Panc1 (cell line): ENCODE measurements around the gene ENOX1. TPM values are rescaled to one million over a fixed set of nuclear protein-coding genes. Genes with fewer than 3 reads are reported as not detected.

Experiments
- ATAC-seq: fragments of 200-7000 bp; cut with Tn5 transposase; 2 replicates; pipeline ENCODE4 v1.9.1; 2020; ENCODE audit warnings: mild to moderate bottlenecking, moderate library complexity
- BruUV-seq: library from RNA; stranded (reverse); fragments of 400-500 nt; replicated peaks from 2 replicates; lab custom pipeline; 2021; lab: Mats Ljungman, UMichigan
- CTCF ChIA-PET: fragments of 300-600 bp; sonication (Branson Sonifier 250); formaldehyde crosslinking; loops from one replicate; lab custom pipeline; 2022; ENCODE audit warnings: antibody characterized with exemption; lab: Charles Lee
- POLR2A ChIA-PET: fragments of 300-600 bp; sonication (Branson Sonifier 250); formaldehyde crosslinking; loops from one replicate; lab custom pipeline; 2022; ENCODE audit warnings: antibody characterized with exemption; lab: Charles Lee
- DNase-seq: peaks from one replicate; pipeline ENCODE4 v3.0.0-alpha.2; 2010; ENCODE audit warnings: low read depth, low spot score
- H3K27ac ChIP-seq: 2 replicates; pipeline ENCODE4 v1.5.1; 2011; ENCODE audit warnings: mild to moderate bottlenecking, low read length, inconsistent platforms
- H3K27me3 ChIP-seq: fragments of 200-500 bp; sonication (Bioruptor generic); 2 replicates; pipeline ENCODE4 v1.6.0; 2014; ENCODE audit warnings: low read length, inconsistent platforms; ENCODE audit not compliant: control insufficient read depth, insufficient read depth
- H3K36me3 ChIP-seq: fragments of 200-500 bp; sonication (Bioruptor generic); 2 replicates; pipeline ENCODE4 v1.5.1; 2014; ENCODE audit warnings: inconsistent platforms, mild to moderate bottlenecking, low read length, moderate library complexity; ENCODE audit not compliant: control insufficient read depth, insufficient read depth
- H3K4me1 ChIP-seq: 2 replicates; pipeline ENCODE4 v1.5.1; 2011; ENCODE audit warnings: inconsistent platforms, mild to moderate bottlenecking, low read length, moderate library complexity; ENCODE audit not compliant: control insufficient read depth, insufficient read depth
- H3K4me3 ChIP-seq, 2 experiments: 2 replicates each; pipeline ENCODE4 v1.5.1; 2011 to 2012; ENCODE audit warnings: low read depth in 2 of 2, low read length in 2 of 2, mild to moderate bottlenecking in 2 of 2, inconsistent platforms in 1 of 2, moderate library complexity in 1 of 2
- H3K9me3 ChIP-seq: fragments of 200-500 bp; sonication (Bioruptor generic); 2 replicates; pipeline ENCODE4 v1.5.1; 2014; ENCODE audit warnings: low read depth, mild to moderate bottlenecking, inconsistent platforms, low read length, moderate library complexity; ENCODE audit not compliant: control insufficient read depth, insufficient read depth
- POLR2AphosphoS5 ChIP-seq: IDR thresholded peaks from 2 replicates; pipeline ENCODE4 v1.6.1; 2012; ENCODE audit warnings: mild to moderate bottlenecking, low read depth, low read length, moderate library complexity
- SIN3A ChIP-seq: IDR thresholded peaks from 2 replicates; pipeline ENCODE4 v1.6.1; 2012; ENCODE audit warnings: low read depth, mild to moderate bottlenecking, low read length, moderate library complexity, borderline replicate concordance; ENCODE audit not compliant: insufficient read depth
- TCF7L2 ChIP-seq: IDR thresholded peaks from 2 replicates; pipeline ENCODE4 v1.6.1; 2011; ENCODE audit warnings: mild to moderate bottlenecking, low read depth, low read length, inconsistent platforms
- in situ Hi-C: cut with HindIII; loops from 2 replicates; pipeline ENCODE4 v1.10.0; 2016; ENCODE audit warnings: low sequenced_read_pairs, low pct_unique_long_range_greater_than_20kb
- intact Hi-C: fragments of 100-400 bp; cut with micrococcal nuclease; formaldehyde crosslinking; loops from one replicate; pipeline ENCODE4 v1.10.0; 2022; ENCODE audit not compliant: unreplicated experiment
- total RNA-seq: library from RNA; stranded (reverse); gene quantifications from one replicate; pipeline ENCODE4 v1.2.1, GENCODE V29; 2021; ENCODE audit not compliant: unreplicated experiment
- TF ChIP-seq, protein P1 (sequence below): fragments of 450-650 bp; IDR thresholded peaks from 2 replicates; pipeline ENCODE4 v1.5.1; 2017; ENCODE audit warnings: mild to moderate bottlenecking
- TF ChIP-seq, protein P2 (sequence below), 2 experiments: IDR thresholded peaks; 2 replicates each; pipeline ENCODE4 v1.6.1; 2011 to 2012; ENCODE audit warnings: low read depth in 2 of 2, control low read depth in 1 of 2, low read length in 1 of 2, mild to moderate bottlenecking in 1 of 2, moderate library complexity in 1 of 2; ENCODE audit not compliant: insufficient read depth in 1 of 2

Gene ENOX1
- total RNA-seq, 1 experiment from 2014 or later, result 0.23 TPM

DNA sequence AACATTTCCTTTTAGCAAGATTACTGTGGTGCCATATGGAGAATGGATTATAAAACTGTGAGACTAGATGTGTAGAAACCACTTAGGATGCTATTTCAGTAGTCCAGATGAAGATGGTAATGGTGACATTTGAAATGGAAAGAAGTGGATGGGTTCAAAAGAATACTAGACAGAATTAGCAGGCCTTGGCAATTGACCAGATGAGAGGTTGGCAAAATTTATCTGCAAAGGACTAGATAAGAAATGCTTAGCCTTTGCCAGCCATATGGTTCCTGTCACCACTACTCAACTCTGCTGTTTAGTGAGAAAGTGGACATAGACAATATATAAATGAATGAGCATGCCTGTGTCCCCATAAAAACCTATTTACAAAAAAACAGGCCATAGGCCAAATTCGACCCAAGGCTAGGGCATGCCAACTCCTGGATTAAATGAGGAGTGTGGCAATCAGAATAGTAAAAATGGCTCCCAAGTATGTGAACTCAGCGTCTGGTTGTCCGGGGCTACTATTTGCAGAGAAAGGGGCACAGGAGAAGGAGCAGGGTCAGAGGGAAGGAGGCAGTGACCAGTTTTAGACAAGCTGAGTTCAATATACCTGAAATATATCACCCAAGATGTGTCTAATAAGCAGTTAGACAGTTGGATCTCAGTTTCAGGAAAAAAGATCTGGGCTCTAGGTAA, 98.4 kb downstream of the ENOX1 start:
- Histone ChIP-seq H3K27ac (no peak overlapping the region), H3K4me1 (no peaks in the 10 kb centered on the region), H3K36me3 (no peaks in the 10 kb centered on the region), H3K9me3 (no peaks in the 10 kb centered on the region), H3K4me3 (no peak overlapping the region), H3K27me3 (no peaks in the 10 kb centered on the region)
- POLR2A ChIA-PET, result no interaction called here
- in situ Hi-C loops, result no loop called here
- ATAC-seq (no peak), DNase-seq (no peak)
- no peak for TF ChIP-seq SIN3A
- no peak for TF ChIP-seq POLR2AphosphoS5
- TF ChIP-seq, protein P1, sequence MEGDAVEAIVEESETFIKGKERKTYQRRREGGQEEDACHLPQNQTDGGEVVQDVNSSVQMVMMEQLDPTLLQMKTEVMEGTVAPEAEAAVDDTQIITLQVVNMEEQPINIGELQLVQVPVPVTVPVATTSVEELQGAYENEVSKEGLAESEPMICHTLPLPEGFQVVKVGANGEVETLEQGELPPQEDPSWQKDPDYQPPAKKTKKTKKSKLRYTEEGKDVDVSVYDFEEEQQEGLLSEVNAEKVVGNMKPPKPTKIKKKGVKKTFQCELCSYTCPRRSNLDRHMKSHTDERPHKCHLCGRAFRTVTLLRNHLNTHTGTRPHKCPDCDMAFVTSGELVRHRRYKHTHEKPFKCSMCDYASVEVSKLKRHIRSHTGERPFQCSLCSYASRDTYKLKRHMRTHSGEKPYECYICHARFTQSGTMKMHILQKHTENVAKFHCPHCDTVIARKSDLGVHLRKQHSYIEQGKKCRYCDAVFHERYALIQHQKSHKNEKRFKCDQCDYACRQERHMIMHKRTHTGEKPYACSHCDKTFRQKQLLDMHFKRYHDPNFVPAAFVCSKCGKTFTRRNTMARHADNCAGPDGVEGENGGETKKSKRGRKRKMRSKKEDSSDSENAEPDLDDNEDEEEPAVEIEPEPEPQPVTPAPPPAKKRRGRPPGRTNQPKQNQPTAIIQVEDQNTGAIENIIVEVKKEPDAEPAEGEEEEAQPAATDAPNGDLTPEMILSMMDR, result no peak
- TF ChIP-seq, protein P2, sequence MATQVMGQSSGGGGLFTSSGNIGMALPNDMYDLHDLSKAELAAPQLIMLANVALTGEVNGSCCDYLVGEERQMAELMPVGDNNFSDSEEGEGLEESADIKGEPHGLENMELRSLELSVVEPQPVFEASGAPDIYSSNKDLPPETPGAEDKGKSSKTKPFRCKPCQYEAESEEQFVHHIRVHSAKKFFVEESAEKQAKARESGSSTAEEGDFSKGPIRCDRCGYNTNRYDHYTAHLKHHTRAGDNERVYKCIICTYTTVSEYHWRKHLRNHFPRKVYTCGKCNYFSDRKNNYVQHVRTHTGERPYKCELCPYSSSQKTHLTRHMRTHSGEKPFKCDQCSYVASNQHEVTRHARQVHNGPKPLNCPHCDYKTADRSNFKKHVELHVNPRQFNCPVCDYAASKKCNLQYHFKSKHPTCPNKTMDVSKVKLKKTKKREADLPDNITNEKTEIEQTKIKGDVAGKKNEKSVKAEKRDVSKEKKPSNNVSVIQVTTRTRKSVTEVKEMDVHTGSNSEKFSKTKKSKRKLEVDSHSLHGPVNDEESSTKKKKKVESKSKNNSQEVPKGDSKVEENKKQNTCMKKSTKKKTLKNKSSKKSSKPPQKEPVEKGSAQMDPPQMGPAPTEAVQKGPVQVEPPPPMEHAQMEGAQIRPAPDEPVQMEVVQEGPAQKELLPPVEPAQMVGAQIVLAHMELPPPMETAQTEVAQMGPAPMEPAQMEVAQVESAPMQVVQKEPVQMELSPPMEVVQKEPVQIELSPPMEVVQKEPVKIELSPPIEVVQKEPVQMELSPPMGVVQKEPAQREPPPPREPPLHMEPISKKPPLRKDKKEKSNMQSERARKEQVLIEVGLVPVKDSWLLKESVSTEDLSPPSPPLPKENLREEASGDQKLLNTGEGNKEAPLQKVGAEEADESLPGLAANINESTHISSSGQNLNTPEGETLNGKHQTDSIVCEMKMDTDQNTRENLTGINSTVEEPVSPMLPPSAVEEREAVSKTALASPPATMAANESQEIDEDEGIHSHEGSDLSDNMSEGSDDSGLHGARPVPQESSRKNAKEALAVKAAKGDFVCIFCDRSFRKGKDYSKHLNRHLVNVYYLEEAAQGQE (IDR thresholded peaks at IDR 0.05; ENCODE audit: insufficient read depth in 1 of 2, low read depth in 2 of 2, low read length in 1 of 2), result no peak
- no peak for TF ChIP-seq TCF7L2
- intact Hi-C loops, result no loop called here
- BruUV-seq, result no TSS peak
- CTCF ChIA-PET, result no interaction called here

DNA sequence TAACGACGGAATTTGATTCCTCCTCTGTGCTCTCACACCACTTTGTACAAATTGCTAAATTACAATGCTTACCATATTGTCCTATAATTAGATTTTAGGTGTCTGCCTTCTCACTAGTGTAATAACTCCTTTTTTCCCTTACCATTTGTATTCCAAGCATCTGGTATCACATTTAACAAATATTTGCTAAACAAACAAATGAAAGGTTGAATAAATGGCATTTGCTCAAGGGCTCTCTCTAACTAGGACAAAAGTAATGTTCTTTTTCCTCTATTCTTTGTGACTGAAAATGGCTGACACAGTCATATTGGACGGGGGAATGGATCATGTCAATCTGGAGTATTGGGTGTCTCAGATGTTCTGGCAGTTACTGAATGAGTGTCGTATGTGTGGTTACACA, 99.7 kb downstream of the ENOX1 start:
- CTCF ChIA-PET, result no interaction called here
- Histone ChIP-seq H3K36me3 (no peaks in the 10 kb centered on the region), H3K27me3 (no peaks in the 10 kb centered on the region), H3K4me3 (no peak overlapping the region), H3K27ac (no peak overlapping the region), H3K4me1 (no peaks in the 10 kb centered on the region), H3K9me3 (no peaks in the 10 kb centered on the region)
- DNase-seq (no peak), ATAC-seq (no peak)
- POLR2A ChIA-PET, result no interaction called here
- in situ Hi-C loops, result no loop called here
- intact Hi-C loops, result no loop called here
- TF ChIP-seq, protein P1, result no peak
- TF ChIP-seq TCF7L2, result no peak
- TF ChIP-seq POLR2AphosphoS5, result no peak
- TF ChIP-seq, protein P2 (IDR thresholded peaks at IDR 0.05; ENCODE audit: insufficient read depth in 1 of 2, low read depth in 2 of 2, low read length in 1 of 2), result no peak
- TF ChIP-seq SIN3A, result no peak
- no TSS peak for BruUV-seq
